ENCODE measurements around the gene PASK.

GRCh38 chr2:241194811-241195210 is 45.5 kb upstream of the PASK start:
- no peak for TF ChIP-seq YY1 (IDR thresholded peaks at IDR 0.05; ENCODE audit: low read depth)
- TF ChIP-seq, protein P1, sequence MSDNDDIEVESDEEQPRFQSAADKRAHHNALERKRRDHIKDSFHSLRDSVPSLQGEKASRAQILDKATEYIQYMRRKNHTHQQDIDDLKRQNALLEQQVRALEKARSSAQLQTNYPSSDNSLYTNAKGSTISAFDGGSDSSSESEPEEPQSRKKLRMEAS (IDR thresholded peaks at IDR 0.05), result no peak
- no peak for TF ChIP-seq NFIC (IDR thresholded peaks at IDR 0.05)
- TF ChIP-seq TAF1 (IDR thresholded peaks at IDR 0.05; ENCODE audit: low read depth), result no peak
- TF ChIP-seq, protein P2, sequence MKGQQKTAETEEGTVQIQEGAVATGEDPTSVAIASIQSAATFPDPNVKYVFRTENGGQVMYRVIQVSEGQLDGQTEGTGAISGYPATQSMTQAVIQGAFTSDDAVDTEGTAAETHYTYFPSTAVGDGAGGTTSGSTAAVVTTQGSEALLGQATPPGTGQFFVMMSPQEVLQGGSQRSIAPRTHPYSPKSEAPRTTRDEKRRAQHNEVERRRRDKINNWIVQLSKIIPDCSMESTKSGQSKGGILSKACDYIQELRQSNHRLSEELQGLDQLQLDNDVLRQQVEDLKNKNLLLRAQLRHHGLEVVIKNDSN (IDR thresholded peaks at IDR 0.05), result no peak
- TF ChIP-seq RAD21 (IDR thresholded peaks at IDR 0.05; ENCODE audit: low read depth), result no peak
